Activated CD4-positive, alpha-beta T cell treated with anti-CD3 and anti-CD28 coated beads, Interleukin-2, amount 10 ng/mL, durations not matched to agents 7 days and 5 days (primary cell): ENCODE results near the gene NDST1. TPM values are rescaled to one million over a fixed set of nuclear protein-coding genes. Genes with fewer than 3 reads are reported as not detected.

Experiments used
- CTCF ChIA-PET: fragments of 350-600 bp; sonication (Branson Sonifier 250); formaldehyde crosslinking; loops from one replicate; lab custom pipeline; 2021; ENCODE audit warnings: antibody characterized with exemption; lab: Charles Lee
- POLR2A ChIA-PET: fragments of 350-600 bp; sonication (Branson Sonifier 250); formaldehyde crosslinking; loops from one replicate; lab custom pipeline; 2021; ENCODE audit warnings: antibody characterized with exemption; lab: Charles Lee
- DNase-seq: peaks from one replicate; pipeline ENCODE4 v3.0.0-alpha.2; 2020
- H3K27ac Mint-ChIP-seq: one replicate; pipeline ENCODE4 v1.8.0; 2021; ENCODE audit warnings: mild to moderate bottlenecking, moderate library complexity, mixed read lengths
- H3K27me3 Mint-ChIP-seq: one replicate; pipeline ENCODE4 v1.8.0; 2021; ENCODE audit warnings: mixed read lengths
- H3K36me3 Mint-ChIP-seq: one replicate; pipeline ENCODE4 v1.8.0; 2021; ENCODE audit warnings: low read depth, mixed read lengths
- H3K4me1 Mint-ChIP-seq: one replicate; pipeline ENCODE4 v1.8.0; 2021; ENCODE audit warnings: mixed read lengths
- H3K4me3 Mint-ChIP-seq: one replicate; pipeline ENCODE4 v1.8.0; 2021; ENCODE audit warnings: mild to moderate bottlenecking, moderate library complexity, mixed read lengths
- H3K9me3 Mint-ChIP-seq: one replicate; pipeline ENCODE4 v1.8.0; 2021; ENCODE audit warnings: mixed read lengths
- total RNA-seq, 2 experiments: library from RNA; stranded (reverse); gene quantifications; one replicate each; pipeline ENCODE4 v1.2.3, GENCODE V29; 2021

Gene NDST1
- total RNA-seq, 2 experiments from 2014 or later, result 0.50 to 0.71 TPM

GRCh38 chr5:150523472-150524350 lies 15.8 kb downstream of the NDST1 start:
- POLR2A ChIA-PET, result interaction anchor here (0.5 kb wide), 1 partner anchor 99 kb away, joined by 3 read pairs; no protein-coding TSS in a partner anchor
- H3K4me3 Mint-ChIP-seq, result no peak overlapping the region
- DNase-seq, result peak; percentile 34
- H3K36me3 Mint-ChIP-seq, result no peaks in the 10 kb centered on the region
- CTCF ChIA-PET, result interaction anchor here (1.2 kb wide), 1 partner anchor 74 kb away, joined by 3 read pairs; the partner anchor contains the start of gene RPS14
- no peaks in the 10 kb centered on the region for H3K27me3 Mint-ChIP-seq
- H3K9me3 Mint-ChIP-seq, result no peaks in the 10 kb centered on the region
- no peaks in the 10 kb centered on the region for H3K4me1 Mint-ChIP-seq
- no peak overlapping the region for H3K27ac Mint-ChIP-seq

- Mint-ChIP-seq H3K27ac (no peak overlapping the region), H3K9me3 (no peaks in the 10 kb centered on the region), H3K4me1 (no peaks in the 10 kb centered on the region), H3K27me3 (no peaks in the 10 kb centered on the region), H3K4me3 (no peak overlapping the region), H3K36me3 (no peaks in the 10 kb centered on the region)
- ChIA-PET CTCF (interaction anchor here (1.4 kb wide), 1 partner anchor 15 kb away, joined by 3 read pairs; no protein-coding TSS in a partner anchor), POLR2A (no interaction called here)
- DNase-seq, result no peak
Measured at GRCh38 chr5:150525163-150525562, 17.2 kb downstream of the NDST1 start.

GRCh38 chr5:150525781-150526180 lies 17.9 kb downstream of the NDST1 start:
- Mint-ChIP-seq H3K9me3 (no peaks in the 10 kb centered on the region), H3K36me3 (no peaks in the 10 kb centered on the region), H3K27me3 (no peaks in the 10 kb centered on the region), H3K27ac (no peak overlapping the region), H3K4me1 (no peaks in the 10 kb centered on the region), H3K4me3 (no peak overlapping the region)
- DNase-seq, result no peak
- CTCF ChIA-PET, result interaction anchor here (0.8 to 1.4 kb wide), 3 partner anchors 16 to 68 kb away, joined by 3 read pairs; no protein-coding TSS in a partner anchor
- POLR2A ChIA-PET, result no interaction called here

GRCh38 chr5:150527038-150527437 lies 19.1 kb downstream of the NDST1 start:
- Mint-ChIP-seq H3K36me3 (no peaks in the 10 kb centered on the region), H3K27ac (no peak overlapping the region), H3K9me3 (no peaks in the 10 kb centered on the region), H3K4me3 (no peak overlapping the region), H3K4me1 (no peaks in the 10 kb centered on the region), H3K27me3 (no peaks in the 10 kb centered on the region)
- DNase-seq, result no peak
- ChIA-PET POLR2A (no interaction called here), CTCF (no interaction called here)

GRCh38 chr5:150527808-150528207 lies 19.9 kb downstream of the NDST1 start:
- CTCF ChIA-PET, result no interaction called here
- H3K4me3 Mint-ChIP-seq, result no peak overlapping the region
- no peaks in the 10 kb centered on the region for H3K27me3 Mint-ChIP-seq
- no peaks in the 10 kb centered on the region for H3K4me1 Mint-ChIP-seq
- no peak for DNase-seq
- no peak overlapping the region for H3K27ac Mint-ChIP-seq
- POLR2A ChIA-PET, result no interaction called here
- no peaks in the 10 kb centered on the region for H3K9me3 Mint-ChIP-seq
- H3K36me3 Mint-ChIP-seq, result no peaks in the 10 kb centered on the region

- Mint-ChIP-seq H3K9me3 (no peaks in the 10 kb centered on the region), H3K4me1 (no peaks in the 10 kb centered on the region), H3K27ac (no peak overlapping the region), H3K27me3 (no peaks in the 10 kb centered on the region), H3K4me3 (no peak overlapping the region), H3K36me3 (no peaks in the 10 kb centered on the region)
- DNase-seq, result no peak
- ChIA-PET POLR2A (no interaction called here), CTCF (interaction anchor here (0.7 kb wide), 1 partner anchor 752 kb away, joined by 3 read pairs; no protein-coding TSS in a partner anchor)
Measured at GRCh38 chr5:150528924-150529546, 21.1 kb downstream of the NDST1 start.

- no peaks in the 10 kb centered on the region for H3K9me3 Mint-ChIP-seq
- H3K27ac Mint-ChIP-seq, result no peak overlapping the region
- ChIA-PET POLR2A (no interaction called here), CTCF (no interaction called here)
- H3K4me3 Mint-ChIP-seq, result no peak overlapping the region
- DNase-seq, result no peak
- H3K36me3 Mint-ChIP-seq, result no peaks in the 10 kb centered on the region
- H3K4me1 Mint-ChIP-seq, result no peaks in the 10 kb centered on the region
- no peaks in the 10 kb centered on the region for H3K27me3 Mint-ChIP-seq
Measured at GRCh38 chr5:150529555-150529954, 21.6 kb downstream of the NDST1 start.

- CTCF ChIA-PET, result no interaction called here
- Mint-ChIP-seq H3K27me3 (no peaks in the 10 kb centered on the region), H3K36me3 (no peaks in the 10 kb centered on the region), H3K27ac (no peak overlapping the region), H3K9me3 (no peaks in the 10 kb centered on the region), H3K4me1 (no peaks in the 10 kb centered on the region), H3K4me3 (no peak overlapping the region)
- POLR2A ChIA-PET, result no interaction called here
- no peak for DNase-seq
Measured at GRCh38 chr5:150530423-150530822, 22.5 kb downstream of the NDST1 start.

GRCh38 chr5:150530951-150531588 lies 23.1 kb downstream of the NDST1 start:
- H3K9me3 Mint-ChIP-seq, result no peaks in the 10 kb centered on the region
- CTCF ChIA-PET, result no interaction called here

GRCh38 chr5:150531686-150532085 lies 23.8 kb downstream of the NDST1 start:
- no peak for DNase-seq
- Mint-ChIP-seq H3K9me3 (no peaks in the 10 kb centered on the region), H3K27me3 (no peaks in the 10 kb centered on the region), H3K36me3 (no peaks in the 10 kb centered on the region), H3K4me1 (no peaks in the 10 kb centered on the region), H3K27ac (no peak overlapping the region), H3K4me3 (no peak overlapping the region)
- ChIA-PET CTCF (no interaction called here), POLR2A (no interaction called here)

More at GRCh38 chr5:150530951-150531588, 23.1 kb downstream of the NDST1 start:
- POLR2A ChIA-PET, result interaction anchor here (0.5 kb wide), 1 partner anchor 81 kb away, joined by 3 read pairs; no protein-coding TSS in a partner anchor
- Mint-ChIP-seq H3K27me3 (no peaks in the 10 kb centered on the region), H3K4me1 (no peaks in the 10 kb centered on the region), H3K27ac (no peak overlapping the region), H3K36me3 (no peaks in the 10 kb centered on the region), H3K4me3 (no peak overlapping the region)
- no peak for DNase-seq

GRCh38 chr5:150532151-150532550 lies 24.2 kb downstream of the NDST1 start:
- Mint-ChIP-seq H3K4me3 (no peak overlapping the region), H3K27ac (no peak overlapping the region), H3K27me3 (no peaks in the 10 kb centered on the region), H3K9me3 (no peaks in the 10 kb centered on the region), H3K36me3 (no peaks in the 10 kb centered on the region), H3K4me1 (no peaks in the 10 kb centered on the region)
- no peak for DNase-seq
- ChIA-PET POLR2A (no interaction called here), CTCF (no interaction called here)

- no peak for DNase-seq
- Mint-ChIP-seq H3K27me3 (no peaks in the 10 kb centered on the region), H3K27ac (no peak overlapping the region), H3K4me3 (no peak overlapping the region), H3K36me3 (no peaks in the 10 kb centered on the region), H3K4me1 (no peaks in the 10 kb centered on the region), H3K9me3 (no peaks in the 10 kb centered on the region)
- POLR2A ChIA-PET, result no interaction called here
- CTCF ChIA-PET, result no interaction called here
Measured at GRCh38 chr5:150532996-150533395, 25.1 kb downstream of the NDST1 start.

- Mint-ChIP-seq H3K27me3 (no peaks in the 10 kb centered on the region), H3K9me3 (no peaks in the 10 kb centered on the region), H3K4me3 (no peak overlapping the region), H3K27ac (no peak overlapping the region), H3K4me1 (no peaks in the 10 kb centered on the region), H3K36me3 (no peaks in the 10 kb centered on the region)
- DNase-seq, result no peak
- ChIA-PET POLR2A (no interaction called here), CTCF (interaction anchor here (1.2 to 3.1 kb wide), 2 partner anchors 11 to 20 kb away, joined by 3 to 7 read pairs; no protein-coding TSS in a partner anchor)
Measured at GRCh38 chr5:150534811-150535210, 26.9 kb downstream of the NDST1 start.
